Astrocyte (in vitro differentiated cells and primary cell): ENCODE results near the gene MIOX. TPM values are rescaled to one million over a fixed set of nuclear protein-coding genes. Genes with fewer than 3 reads are reported as not detected.

ENCODE experiments used
- DNase-seq: peaks from one replicate; pipeline ENCODE4 v3.0.0-alpha.2; 2010; ENCODE audit warnings: low read depth
- FAIRE-seq: peaks from 2 replicates; lab custom pipeline; 2011; peaks lifted over from hg19 to GRCh38; lab: Jason Lieb, UNC
- H2AFZ ChIP-seq: 2 replicates; pipeline ENCODE4 v1.6.0; 2012; ENCODE audit warnings: low read depth, low read length, inconsistent platforms
- H3K27ac ChIP-seq: 2 replicates; pipeline ENCODE4 v1.5.1; 2011; ENCODE audit warnings: low read depth, low read length, inconsistent platforms
- H3K27me3 ChIP-seq: 2 replicates; pipeline ENCODE4 v1.6.0; 2011; ENCODE audit warnings: low read length, inconsistent platforms; ENCODE audit not compliant: insufficient read depth
- H3K36me3 ChIP-seq: 2 replicates; pipeline ENCODE4 v1.5.1; 2011; ENCODE audit warnings: low read length, inconsistent platforms; ENCODE audit not compliant: insufficient read depth
- H3K4me1 ChIP-seq: 2 replicates; pipeline ENCODE4 v1.5.1; 2011; ENCODE audit warnings: low read length, inconsistent platforms; ENCODE audit not compliant: insufficient read depth
- H3K4me2 ChIP-seq: 2 replicates; pipeline ENCODE4 v1.6.0; 2012; ENCODE audit warnings: low read length, inconsistent platforms
- H3K4me3 ChIP-seq: 2 replicates; pipeline ENCODE4 v1.5.1; 2011; ENCODE audit warnings: low read depth, mild to moderate bottlenecking, low read length, inconsistent platforms; ENCODE audit not compliant: insufficient read depth
- H3K79me2 ChIP-seq: 2 replicates; pipeline ENCODE4 v1.6.0; 2012; ENCODE audit warnings: mild to moderate bottlenecking, low read length, inconsistent platforms; ENCODE audit not compliant: insufficient read depth
- H3K9ac ChIP-seq: 2 replicates; pipeline ENCODE4 v1.6.0; 2012; ENCODE audit warnings: mild to moderate bottlenecking, low read length, inconsistent platforms
- H3K9me3 ChIP-seq: 2 replicates; pipeline ENCODE4 v1.5.1; 2012; ENCODE audit warnings: low read depth, mild to moderate bottlenecking, low read length, inconsistent platforms; ENCODE audit not compliant: insufficient read depth
- H4K20me1 ChIP-seq: 2 replicates; pipeline ENCODE4 v1.6.0; 2012; ENCODE audit warnings: low read length, inconsistent platforms; ENCODE audit not compliant: insufficient read depth
- H3K27ac Mint-ChIP-seq: one replicate; pipeline ENCODE4 v1.8.0; 2021; ENCODE audit warnings: mild to moderate bottlenecking, mixed read lengths; ENCODE audit not compliant: unreplicated experiment
- H3K27me3 Mint-ChIP-seq: one replicate; pipeline ENCODE4 v1.8.0; 2021; ENCODE audit warnings: low read depth, mixed read lengths; ENCODE audit not compliant: unreplicated experiment
- H3K36me3 Mint-ChIP-seq: one replicate; pipeline ENCODE4 v1.8.0; 2021; ENCODE audit warnings: low read depth, mixed read lengths; ENCODE audit not compliant: unreplicated experiment
- H3K4me1 Mint-ChIP-seq: one replicate; pipeline ENCODE4 v1.8.0; 2021; ENCODE audit warnings: low read depth, mixed read lengths; ENCODE audit not compliant: unreplicated experiment
- H3K4me3 Mint-ChIP-seq: one replicate; pipeline ENCODE4 v1.8.0; 2021; ENCODE audit warnings: mild to moderate bottlenecking, moderate library complexity, mixed read lengths; ENCODE audit not compliant: unreplicated experiment
- H3K9me3 Mint-ChIP-seq: one replicate; pipeline ENCODE4 v1.8.0; 2021; ENCODE audit warnings: mild to moderate bottlenecking, mixed read lengths; ENCODE audit not compliant: unreplicated experiment
- CTCF ChIP-seq: IDR thresholded peaks from 2 replicates; pipeline ENCODE4 v1.5.1; 2011; ENCODE audit warnings: low read depth, mild to moderate bottlenecking, inconsistent platforms, low read length, moderate library complexity; ENCODE audit not compliant: insufficient read depth
- EZH2 ChIP-seq: IDR thresholded peaks from 2 replicates; pipeline ENCODE4 v1.6.1; 2012; ENCODE audit warnings: mild to moderate bottlenecking, low read length, inconsistent platforms; ENCODE audit not compliant: insufficient read depth
- total RNA-seq: library from RNA; stranded (reverse); gene quantifications from 2 replicates; pipeline ENCODE4 v1.2.1, GENCODE V29; 2021

MIOX gene
- total RNA-seq, 1 donor from 2014 or later: 0.91 TPM

DNA sequence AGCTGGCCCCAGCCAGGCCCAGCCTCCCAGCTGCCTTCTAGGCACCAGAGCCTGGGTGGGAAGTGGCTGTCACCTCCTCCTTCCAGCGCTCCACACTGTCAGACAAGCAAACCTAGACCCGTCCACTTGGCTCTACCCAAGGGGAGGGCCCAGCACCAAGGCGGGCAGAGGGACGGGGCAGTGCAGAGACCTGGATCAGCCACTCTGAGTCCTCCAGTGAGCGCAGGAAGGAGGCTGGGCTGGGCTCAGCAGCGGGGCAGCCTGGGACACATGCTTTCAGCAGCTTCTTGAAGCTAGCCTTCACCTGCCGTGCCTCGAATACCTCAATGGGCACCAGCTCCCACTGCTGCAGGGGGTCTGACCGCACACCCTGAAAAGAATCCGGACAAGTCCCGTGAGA is 30.6 kb upstream of the MIOX start:
- Histone ChIP-seq H3K4me1 (no peaks in the 10 kb centered on the region), H3K4me2 (no peak overlapping the region), H3K27ac (no peak overlapping the region), H3K27me3 (no peaks in the 10 kb centered on the region), H3K9ac (no peak overlapping the region), H3K79me2 (no peaks in the 10 kb centered on the region), H2AFZ (no peak overlapping the region), H4K20me1 (no peaks in the 10 kb centered on the region), H3K9me3 (no peaks in the 10 kb centered on the region), H3K4me3 (no peak overlapping the region), H3K36me3 (peaks cover 8% of the 10 kb centered on the region)
- no peak for DNase-seq
- TF ChIP-seq CTCF (no peak), EZH2 (no peak)
- Mint-ChIP-seq H3K27ac (no peak overlapping the region), H3K4me3 (no peak overlapping the region), H3K9me3 (no peaks in the 10 kb centered on the region), H3K27me3 (no peaks in the 10 kb centered on the region), H3K36me3 (peaks cover 13% of the 10 kb centered on the region), H3K4me1 (no peaks in the 10 kb centered on the region)
- no peak for FAIRE-seq

GRCh38 chr22:50456466-50457234 is 30.0 kb upstream of the MIOX start:
- Mint-ChIP-seq H3K4me3 (no peak overlapping the region), H3K27ac (no peak overlapping the region), H3K36me3 (peaks cover 13% of the 10 kb centered on the region), H3K9me3 (no peaks in the 10 kb centered on the region), H3K27me3 (no peaks in the 10 kb centered on the region), H3K4me1 (no peaks in the 10 kb centered on the region)
- H3K9me3 ChIP-seq: no peaks in the 10 kb centered on the region
- peaks cover 8% of the 10 kb centered on the region for H3K36me3 ChIP-seq
- no peaks in the 10 kb centered on the region for H3K79me2 ChIP-seq
- no peak overlapping the region for H3K4me3 ChIP-seq
- no peaks in the 10 kb centered on the region for H3K27me3 ChIP-seq
- H4K20me1 ChIP-seq: no peaks in the 10 kb centered on the region
- no peak overlapping the region for H2AFZ ChIP-seq
- no peak for FAIRE-seq
- H3K4me2 ChIP-seq: no peak overlapping the region
- TF ChIP-seq CTCF (no peak), EZH2 (no peak)
- DNase-seq: no peak
- no peaks in the 10 kb centered on the region for H3K4me1 ChIP-seq
- no peak overlapping the region for H3K9ac ChIP-seq
- H3K27ac ChIP-seq: no peak overlapping the region

GRCh38 chr22:50459016-50459415 is 27.6 kb upstream of the MIOX start:
- H4K20me1 ChIP-seq: peaks cover 9% of the 10 kb centered on the region
- FAIRE-seq: no peak
- no peaks in the 10 kb centered on the region for H3K9me3 Mint-ChIP-seq
- no peak overlapping the region for H3K4me3 ChIP-seq
- no peak overlapping the region for H3K9ac ChIP-seq
- no peaks in the 10 kb centered on the region for H3K4me1 ChIP-seq
- H3K4me3 Mint-ChIP-seq: no peak overlapping the region
- H3K4me2 ChIP-seq: no peak overlapping the region
- no peaks in the 10 kb centered on the region for H3K79me2 ChIP-seq
- no peak overlapping the region for H3K27ac ChIP-seq
- no peaks in the 10 kb centered on the region for H3K9me3 ChIP-seq
- no peak overlapping the region for H3K27ac Mint-ChIP-seq
- H3K36me3 Mint-ChIP-seq: peaks cover 13% of the 10 kb centered on the region
- no peak for DNase-seq
- TF ChIP-seq EZH2 (no peak), CTCF (no peak)
- H3K27me3 Mint-ChIP-seq: no peaks in the 10 kb centered on the region
- H3K27me3 ChIP-seq: no peaks in the 10 kb centered on the region
- H3K36me3 ChIP-seq: peaks cover 10% of the 10 kb centered on the region
- no peak overlapping the region for H2AFZ ChIP-seq
- no peaks in the 10 kb centered on the region for H3K4me1 Mint-ChIP-seq
